Measurements from ENCODE around the gene OLFML2A. TPM values are rescaled to one million over a fixed set of nuclear protein-coding genes. Genes with fewer than 3 reads are reported as not detected.

The OLFML2A gene
- total RNA-seq, 1 experiment from 2014 or later, result not detected

DNA sequence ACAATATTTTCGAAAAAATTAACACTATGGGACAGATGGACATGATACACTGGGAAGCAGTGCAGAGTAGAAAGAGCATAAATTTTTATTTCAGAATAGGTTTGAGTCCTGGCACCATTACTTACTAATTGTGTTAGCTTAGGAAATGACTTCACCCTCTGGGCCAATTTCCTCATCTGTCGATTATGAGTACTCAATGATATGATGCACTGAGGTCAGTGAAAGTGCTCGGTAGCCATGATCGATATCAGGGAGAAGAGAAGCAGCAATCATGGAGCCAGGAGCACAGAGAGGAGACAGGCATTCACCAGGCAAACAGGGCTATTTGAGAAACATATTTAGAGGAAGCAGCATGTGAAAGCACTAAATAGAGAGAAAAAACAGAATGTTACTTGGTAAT lies 35.3 kb upstream of the OLFML2A start:
- Histone ChIP-seq H3K79me2 (ENCODE audit: low read length) (no peaks in the 10 kb centered on the region), H3K9me2 (replicated peaks; ENCODE audit: insufficient read depth, low read length) (no peaks in the 10 kb centered on the region), H2AFZ (ENCODE audit: low read length) (no peak overlapping the region), H3K27ac (ENCODE audit: low read length) (no peak overlapping the region), H3K27me3 (ENCODE audit: low read length) (no peaks in the 10 kb centered on the region), H3K4me1 (ENCODE audit: low read length) (peaks cover 5% of the 10 kb centered on the region), H3K4me2 (ENCODE audit: low read depth, low read length, poor library complexity, severe bottlenecking) (no peak overlapping the region), H3K36me3 (ENCODE audit: insufficient read depth, low read length) (no peaks in the 10 kb centered on the region), H3K9me3 (ENCODE audit: low read length) (no peaks in the 10 kb centered on the region), H3K4me3 (ENCODE audit: low read length) (no peak overlapping the region), H4K20me1 (ENCODE audit: insufficient read depth, low read depth, low read length) (peaks cover 22% of the 10 kb centered on the region; the same call in 1 of the 2 replicates), H3K9ac (ENCODE audit: low read length) (no peak overlapping the region)
- no peak for DNase-seq

DNA sequence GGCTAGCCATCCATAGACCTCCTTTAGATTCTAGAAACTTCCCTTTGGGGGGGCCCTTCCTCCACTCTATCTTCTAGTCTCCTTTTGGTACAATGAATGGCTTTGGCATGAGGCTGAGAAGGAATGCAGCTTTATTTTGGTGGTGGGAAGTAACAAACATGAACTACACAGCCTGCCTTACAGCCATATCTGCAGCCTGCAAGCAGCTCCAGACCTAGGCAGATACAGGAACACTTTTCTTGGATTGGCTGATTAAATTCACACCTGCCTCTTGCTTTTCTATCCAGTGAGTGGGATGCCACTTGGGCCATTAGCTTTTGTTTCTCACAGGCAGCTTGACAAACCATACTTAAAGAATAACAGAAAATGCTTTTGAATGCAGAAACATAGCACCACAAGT lies 34.0 kb upstream of the OLFML2A start:
- Histone ChIP-seq H2AFZ (ENCODE audit: low read length) (no peak overlapping the region), H3K4me2 (ENCODE audit: low read depth, low read length, poor library complexity, severe bottlenecking) (no peak overlapping the region), H3K4me3 (ENCODE audit: low read length) (no peak overlapping the region), H3K36me3 (ENCODE audit: insufficient read depth, low read length) (no peaks in the 10 kb centered on the region), H3K79me2 (ENCODE audit: low read length) (no peaks in the 10 kb centered on the region), H3K9me2 (replicated peaks; ENCODE audit: insufficient read depth, low read length) (no peaks in the 10 kb centered on the region), H3K9ac (ENCODE audit: low read length) (no peak overlapping the region), H3K9me3 (ENCODE audit: low read length) (no peaks in the 10 kb centered on the region), H3K4me1 (ENCODE audit: low read length) (peaks cover 5% of the 10 kb centered on the region), H3K27me3 (ENCODE audit: low read length) (no peaks in the 10 kb centered on the region), H3K27ac (ENCODE audit: low read length) (no peak overlapping the region), H4K20me1 (ENCODE audit: insufficient read depth, low read depth, low read length) (peaks cover 29% of the 10 kb centered on the region; the same call in 1 of the 2 replicates)
- DNase-seq, result no peak

DNA sequence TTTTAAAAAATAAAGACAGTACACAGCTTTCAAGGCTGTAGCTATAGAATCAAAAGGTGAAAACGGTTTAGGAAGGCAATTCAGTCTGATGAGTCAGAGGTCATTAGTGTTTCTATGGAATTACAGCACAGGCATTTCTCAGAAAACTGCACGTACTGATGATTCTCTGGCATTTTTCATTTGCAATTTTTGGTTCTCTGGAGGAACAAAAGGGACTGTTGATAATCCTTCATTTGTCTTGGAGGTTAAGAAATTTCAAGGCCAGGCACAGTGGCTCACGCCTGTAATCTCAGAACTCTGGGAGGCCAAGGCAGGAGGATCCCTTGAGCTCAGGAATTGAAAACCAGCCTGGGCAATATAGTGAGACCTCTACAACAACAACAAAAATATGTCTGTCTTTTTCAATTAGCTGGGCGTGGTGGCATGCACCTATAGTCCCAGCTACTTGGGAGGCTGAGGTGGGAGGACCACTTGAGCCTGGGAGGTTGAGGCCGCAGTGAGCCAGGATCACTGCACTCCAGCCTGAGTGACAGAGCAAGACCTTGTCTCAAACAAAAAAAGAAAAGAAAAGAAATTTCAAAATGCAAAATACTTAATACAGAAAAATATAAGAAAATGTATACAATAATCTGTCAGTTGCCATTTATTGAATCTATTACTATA lies 33.1 kb upstream of the OLFML2A start:
- H3K79me2 ChIP-seq (ENCODE audit: low read length), result no peaks in the 10 kb centered on the region
- H3K9me3 ChIP-seq (ENCODE audit: low read length), result no peaks in the 10 kb centered on the region
- no peak overlapping the region for H3K9ac ChIP-seq (ENCODE audit: low read length)
- no peak for DNase-seq
- H3K36me3 ChIP-seq (ENCODE audit: insufficient read depth, low read length), result no peaks in the 10 kb centered on the region
- peaks cover 30% of the 10 kb centered on the region; the same call in 1 of the 2 replicates for H4K20me1 ChIP-seq (ENCODE audit: insufficient read depth, low read depth, low read length)
- no peak overlapping the region for H3K4me2 ChIP-seq (ENCODE audit: low read depth, low read length, poor library complexity, severe bottlenecking)
- H3K4me1 ChIP-seq (ENCODE audit: low read length), result peaks cover 5% of the 10 kb centered on the region
- H3K27ac ChIP-seq (ENCODE audit: low read length), result no peak overlapping the region
- H3K4me3 ChIP-seq (ENCODE audit: low read length), result no peak overlapping the region
- no peaks in the 10 kb centered on the region for H3K27me3 ChIP-seq (ENCODE audit: low read length)
- H2AFZ ChIP-seq (ENCODE audit: low read length), result no peak overlapping the region
- H3K9me2 ChIP-seq (replicated peaks; ENCODE audit: insufficient read depth, low read length), result no peaks in the 10 kb centered on the region

DNA sequence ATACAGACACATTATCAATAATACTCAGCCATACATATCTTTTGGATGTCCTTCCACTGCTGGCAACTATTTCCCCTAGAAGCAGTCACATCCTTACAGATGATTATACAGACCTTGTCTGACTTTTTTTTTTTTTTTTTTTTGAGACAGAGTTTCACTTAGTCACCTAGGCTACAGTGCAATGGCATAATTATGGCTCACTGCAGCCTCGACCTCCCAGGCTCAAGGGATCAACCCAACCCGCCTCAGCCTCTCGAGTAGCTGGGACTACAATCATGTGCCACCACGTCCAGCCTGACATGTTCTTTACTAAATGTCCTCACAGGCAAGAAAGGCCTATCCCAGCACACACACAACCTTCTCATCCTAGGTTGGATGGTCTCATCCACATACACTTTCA lies 29.9 kb upstream of the OLFML2A start:
- no peaks in the 10 kb centered on the region for H3K27me3 ChIP-seq (ENCODE audit: low read length)
- H3K4me2 ChIP-seq (ENCODE audit: low read depth, low read length, poor library complexity, severe bottlenecking), result no peak overlapping the region
- no peak overlapping the region for H3K9ac ChIP-seq (ENCODE audit: low read length)
- no peak overlapping the region for H3K27ac ChIP-seq (ENCODE audit: low read length)
- no peaks in the 10 kb centered on the region for H3K79me2 ChIP-seq (ENCODE audit: low read length)
- DNase-seq, result no peak
- H3K9me3 ChIP-seq (ENCODE audit: low read length), result no peaks in the 10 kb centered on the region
- no peak overlapping the region for H2AFZ ChIP-seq (ENCODE audit: low read length)
- no peaks in the 10 kb centered on the region for H3K9me2 ChIP-seq (replicated peaks; ENCODE audit: insufficient read depth, low read length)
- H3K4me3 ChIP-seq (ENCODE audit: low read length), result no peak overlapping the region
- no peaks in the 10 kb centered on the region for H3K36me3 ChIP-seq (ENCODE audit: insufficient read depth, low read length)
- no peaks in the 10 kb centered on the region for H3K4me1 ChIP-seq (ENCODE audit: low read length)
- peaks cover 28% of the 10 kb centered on the region for H4K20me1 ChIP-seq (ENCODE audit: insufficient read depth, low read depth, low read length)

DNA sequence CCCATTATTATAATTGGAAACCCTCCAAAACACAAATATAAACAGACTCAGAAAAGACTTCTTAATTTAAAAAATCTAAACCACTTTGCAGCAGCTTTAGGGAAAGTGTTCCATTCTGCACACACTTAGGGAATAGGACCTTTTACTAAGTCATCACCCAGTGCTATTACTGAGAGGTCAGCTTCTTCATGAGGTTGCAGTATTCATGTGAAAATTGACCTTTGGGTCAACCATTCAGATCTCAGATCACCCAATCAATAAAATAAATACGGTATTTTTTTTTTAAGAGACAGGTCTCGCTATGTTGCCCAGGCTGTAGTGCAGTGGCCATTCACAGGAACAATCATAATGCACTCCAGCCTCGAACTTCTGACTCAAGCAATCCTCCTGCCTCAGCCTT lies 27.6 kb upstream of the OLFML2A start:
- Histone ChIP-seq H3K4me2 (ENCODE audit: low read depth, low read length, poor library complexity, severe bottlenecking) (no peak overlapping the region), H3K9me3 (ENCODE audit: low read length) (no peaks in the 10 kb centered on the region), H3K36me3 (ENCODE audit: insufficient read depth, low read length) (no peaks in the 10 kb centered on the region), H3K27me3 (ENCODE audit: low read length) (no peaks in the 10 kb centered on the region), H3K4me1 (ENCODE audit: low read length) (no peaks in the 10 kb centered on the region), H3K9me2 (replicated peaks; ENCODE audit: insufficient read depth, low read length) (no peaks in the 10 kb centered on the region), H3K4me3 (ENCODE audit: low read length) (no peak overlapping the region), H4K20me1 (ENCODE audit: insufficient read depth, low read depth, low read length) (peaks cover 19% of the 10 kb centered on the region; the same call in 1 of the 2 replicates), H3K9ac (ENCODE audit: low read length) (no peak overlapping the region), H3K27ac (ENCODE audit: low read length) (no peak overlapping the region), H3K79me2 (ENCODE audit: low read length) (no peaks in the 10 kb centered on the region), H2AFZ (ENCODE audit: low read length) (no peak overlapping the region)
- no peak for DNase-seq

DNA sequence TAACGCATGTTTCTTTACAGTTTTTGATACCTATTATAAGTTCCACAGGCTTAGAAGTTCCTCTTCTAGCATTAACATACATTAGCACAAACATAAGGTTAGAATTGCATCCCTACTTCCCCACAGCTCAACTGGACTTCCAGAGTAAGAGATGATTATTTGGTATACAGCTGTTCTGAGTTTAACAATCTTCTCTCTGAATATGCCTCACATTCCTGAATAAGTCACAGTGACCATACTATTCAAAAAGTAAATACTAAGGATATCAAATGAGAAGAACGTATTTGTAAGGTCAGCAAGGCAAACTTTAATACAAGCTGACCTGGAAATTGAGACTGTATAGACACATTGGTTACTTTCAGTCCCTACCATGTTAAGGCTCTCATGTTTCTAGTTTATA lies 27.2 kb upstream of the OLFML2A start:
- Histone ChIP-seq H3K79me2 (ENCODE audit: low read length) (no peaks in the 10 kb centered on the region), H3K27ac (ENCODE audit: low read length) (no peak overlapping the region)

DNA sequence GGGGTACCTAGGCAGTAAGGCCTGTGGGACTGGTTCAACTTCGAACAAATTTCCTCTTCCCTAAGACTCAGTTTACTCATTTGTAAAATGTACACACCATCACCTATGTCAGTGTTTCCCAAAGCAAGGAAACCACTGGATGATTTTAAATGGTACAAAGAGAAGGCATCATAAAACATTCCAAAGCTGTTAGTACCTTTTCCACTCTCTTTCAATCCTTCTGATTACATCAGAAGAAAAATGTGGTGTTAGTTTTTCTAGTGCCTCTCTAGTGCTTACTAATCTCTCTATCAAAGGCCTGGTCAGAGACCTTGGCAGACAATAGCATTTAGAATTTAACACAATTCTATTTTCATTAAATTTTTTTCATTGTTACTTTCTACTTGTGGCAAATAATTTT lies 24.0 kb upstream of the OLFML2A start:
- H3K4me2 ChIP-seq (ENCODE audit: low read depth, low read length, poor library complexity, severe bottlenecking), result no peak overlapping the region
- no peaks in the 10 kb centered on the region for H3K27me3 ChIP-seq (ENCODE audit: low read length)
- H3K79me2 ChIP-seq (ENCODE audit: low read length), result no peaks in the 10 kb centered on the region
- no peak for DNase-seq
- no peaks in the 10 kb centered on the region for H3K9me2 ChIP-seq (replicated peaks; ENCODE audit: insufficient read depth, low read length)
- H3K4me1 ChIP-seq (ENCODE audit: low read length), result no peaks in the 10 kb centered on the region
- no peak overlapping the region for H2AFZ ChIP-seq (ENCODE audit: low read length)
- H3K9ac ChIP-seq (ENCODE audit: low read length), result no peak overlapping the region
- H3K9me3 ChIP-seq (ENCODE audit: low read length), result no peaks in the 10 kb centered on the region
- peaks cover 17% of the 10 kb centered on the region for H4K20me1 ChIP-seq (ENCODE audit: insufficient read depth, low read depth, low read length)
- no peak overlapping the region for H3K27ac ChIP-seq (ENCODE audit: low read length)
- H3K4me3 ChIP-seq (ENCODE audit: low read length), result no peak overlapping the region
- no peaks in the 10 kb centered on the region for H3K36me3 ChIP-seq (ENCODE audit: insufficient read depth, low read length)

More for the DNA sequence above, 27.2 kb upstream of the OLFML2A start:
- Histone ChIP-seq H3K27me3 (ENCODE audit: low read length) (no peaks in the 10 kb centered on the region), H4K20me1 (ENCODE audit: insufficient read depth, low read depth, low read length) (peaks cover 17% of the 10 kb centered on the region), H2AFZ (ENCODE audit: low read length) (no peak overlapping the region), H3K9me2 (replicated peaks; ENCODE audit: insufficient read depth, low read length) (no peaks in the 10 kb centered on the region), H3K9ac (ENCODE audit: low read length) (no peak overlapping the region), H3K4me3 (ENCODE audit: low read length) (no peak overlapping the region), H3K9me3 (ENCODE audit: low read length) (no peaks in the 10 kb centered on the region), H3K4me1 (ENCODE audit: low read length) (no peaks in the 10 kb centered on the region), H3K36me3 (ENCODE audit: insufficient read depth, low read length) (no peaks in the 10 kb centered on the region), H3K4me2 (ENCODE audit: low read depth, low read length, poor library complexity, severe bottlenecking) (no peak overlapping the region)
- no peak for DNase-seq

DNA sequence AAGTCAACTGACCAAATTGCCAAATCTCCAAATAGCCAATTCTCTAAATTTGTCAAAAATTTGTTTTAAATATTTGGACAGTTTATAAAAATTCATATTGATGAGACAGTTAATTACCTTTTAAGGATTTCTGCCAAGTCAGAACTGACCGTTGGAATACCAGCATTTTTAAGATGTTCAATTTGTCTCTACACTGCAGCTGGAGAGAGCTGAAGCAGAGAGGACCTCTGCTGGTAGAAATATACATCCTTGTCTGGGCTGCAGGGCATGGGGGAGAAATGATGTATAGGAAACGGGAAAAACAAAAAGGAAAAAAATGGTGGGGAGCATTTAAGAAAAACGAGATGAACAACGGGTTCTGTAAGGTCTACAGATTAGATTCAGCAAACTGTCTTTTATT lies 22.6 kb upstream of the OLFML2A start:
- peaks cover 23% of the 10 kb centered on the region for H4K20me1 ChIP-seq (ENCODE audit: insufficient read depth, low read depth, low read length)
- H3K4me3 ChIP-seq (ENCODE audit: low read length), result no peak overlapping the region
- H3K36me3 ChIP-seq (ENCODE audit: insufficient read depth, low read length), result no peaks in the 10 kb centered on the region
- no peak overlapping the region for H3K9ac ChIP-seq (ENCODE audit: low read length)
- no peak overlapping the region for H3K4me2 ChIP-seq (ENCODE audit: low read depth, low read length, poor library complexity, severe bottlenecking)
- H3K27ac ChIP-seq (ENCODE audit: low read length), result no peak overlapping the region
- DNase-seq, result no peak
- no peaks in the 10 kb centered on the region for H3K9me2 ChIP-seq (replicated peaks; ENCODE audit: insufficient read depth, low read length)
- no peak overlapping the region for H2AFZ ChIP-seq (ENCODE audit: low read length)
- peaks cover 3% of the 10 kb centered on the region; the same call in 1 of the 2 replicates for H3K4me1 ChIP-seq (ENCODE audit: low read length)
- no peaks in the 10 kb centered on the region for H3K79me2 ChIP-seq (ENCODE audit: low read length)
- H3K27me3 ChIP-seq (ENCODE audit: low read length), result no peaks in the 10 kb centered on the region
- H3K9me3 ChIP-seq (ENCODE audit: low read length), result no peaks in the 10 kb centered on the region
